Measurements from ENCODE around the gene PRDM16. TPM values are rescaled to one million over a fixed set of nuclear protein-coding genes. Genes with fewer than 3 reads are reported as not detected.

Gene PRDM16
- total and polyA plus RNA-seq, 2 of the 8 experiments (the other 6 are each of a cell fraction or from before 2014, with no cell fraction given), result 0.39 to 0.43 TPM

DNA sequence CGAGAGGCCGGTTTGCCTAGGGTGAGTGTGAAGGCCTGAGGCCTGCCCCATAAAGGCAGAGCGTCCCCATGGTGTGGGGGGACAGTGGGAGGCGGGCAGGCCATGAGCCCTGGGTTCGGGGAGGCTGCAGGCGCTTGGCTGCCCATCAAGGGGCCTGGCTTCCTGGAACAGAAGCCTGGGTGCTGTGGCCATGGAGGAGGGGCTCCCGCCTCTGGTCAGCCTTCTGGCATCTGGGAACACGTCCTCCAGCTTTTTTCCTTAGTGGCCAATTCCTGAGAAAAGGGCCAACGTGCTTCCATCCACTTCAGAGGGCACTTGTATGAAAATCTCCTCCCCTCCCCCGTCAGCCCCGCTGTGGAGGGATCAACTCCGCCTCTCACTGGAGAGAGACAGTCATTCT lies 58.7 kb downstream of the PRDM16 start (continued):
- no peak for TF ChIP-seq BACH1 (IDR thresholded peaks at IDR 0.05; ENCODE audit: low read length)
- no peak for TF ChIP-seq KDM4A (IDR thresholded peaks at IDR 0.05; ENCODE audit: low read depth, low read length, severe bottlenecking)
- no peak for TF ChIP-seq MAFK (IDR thresholded peaks at IDR 0.05; ENCODE audit: low read depth, low read length)
- TF ChIP-seq EGR1 (IDR thresholded peaks at IDR 0.05; ENCODE audit: borderline replicate concordance, low read depth, low read length), result no peak
- TF ChIP-seq TCF12 (IDR thresholded peaks at IDR 0.05; ENCODE audit: low read depth, low read length), result no peak
- TF ChIP-seq PHF8 (conservative IDR thresholded peaks at IDR 0.05; ENCODE audit: low read depth, low read length), result no peak

All from H1 (cell line).